WTC11 (cell line): ENCODE measurements around the gene NQO2. TPM values are rescaled to one million over a fixed set of nuclear protein-coding genes. Genes with fewer than 3 reads are reported as not detected.

Source experiments
- ATAC-seq: fragments of 200-7000 bp; cut with Tn5 transposase; 2 replicates; pipeline ENCODE4 v1.10.0; 2021; ENCODE audit warnings: mild to moderate bottlenecking, moderate library complexity
- CTCF ChIA-PET: fragments of 300-600 bp; sonication (Branson Sonifier 250); formaldehyde crosslinking; loops from one replicate; lab custom pipeline; 2021; ENCODE audit warnings: antibody characterized with exemption; lab: Charles Lee
- POLR2A ChIA-PET: fragments of 350-600 bp; sonication (Branson Sonifier 250); formaldehyde crosslinking; loops from one replicate; lab custom pipeline; 2021; ENCODE audit warnings: antibody characterized with exemption; lab: Charles Lee
- DNase-seq: peaks from one replicate; pipeline ENCODE4 v3.0.0; 2021; ENCODE audit warnings: low spot score
- H3K27ac Mint-ChIP-seq: 2 replicates; pipeline ENCODE4 v1.8.0; 2021; ENCODE audit warnings: mixed read lengths
- H3K27me3 Mint-ChIP-seq: 2 replicates; pipeline ENCODE4 v1.8.0; 2021; ENCODE audit warnings: low read depth, mild to moderate bottlenecking, moderate library complexity, mixed read lengths
- H3K36me3 Mint-ChIP-seq: 2 replicates; pipeline ENCODE4 v1.8.0; 2021; ENCODE audit warnings: mixed read lengths
- H3K4me1 Mint-ChIP-seq: 2 replicates; pipeline ENCODE4 v1.8.0; 2022; ENCODE audit warnings: mixed read lengths
- H3K4me3 Mint-ChIP-seq: 2 replicates; pipeline ENCODE4 v1.8.0; 2021; ENCODE audit warnings: mild to moderate bottlenecking, moderate library complexity, mixed read lengths
- H3K9me3 Mint-ChIP-seq: 2 replicates; pipeline ENCODE4 v1.8.0; 2021; ENCODE audit warnings: mixed read lengths
- ATF1 ChIP-seq: sonication (generic); formaldehyde crosslinking; IDR thresholded peaks from 2 replicates; pipeline ENCODE4 v1.8.1; 2023; ENCODE audit warnings: mild to moderate bottlenecking, moderate library complexity, missing genetic modification reagents
- GRHL2 ChIP-seq: fragments of 250-450 bp; sonication (Bioruptor Pico); IDR thresholded peaks from 2 replicates; pipeline ENCODE4 v1.8.0; 2022; ENCODE audit warnings: mild to moderate bottlenecking, moderate library complexity; ENCODE audit not compliant: insufficient replicate concordance, severe bottlenecking
- HMGA2 ChIP-seq: fragments of 250-450 bp; sonication (Bioruptor Pico); IDR thresholded peaks from 2 replicates; pipeline ENCODE4 v1.4.0; 2021; ENCODE audit warnings: mild to moderate bottlenecking, moderate library complexity
- NFATC4 ChIP-seq: fragments of 250-450 bp; sonication (Bioruptor Pico); IDR thresholded peaks from 2 replicates; pipeline ENCODE4 v1.9.0; 2021; ENCODE audit warnings: mild to moderate bottlenecking
- SMAD3 ChIP-seq: sonication (generic); formaldehyde crosslinking; IDR thresholded peaks from 2 replicates; pipeline ENCODE4 v1.8.0; 2022; ENCODE audit warnings: missing genetic modification reagents, mild to moderate bottlenecking, borderline replicate concordance
- SOX15 ChIP-seq: fragments of 250-450 bp; sonication (Bioruptor Pico); IDR thresholded peaks from 2 replicates; pipeline ENCODE4 v1.9.0; 2021; ENCODE audit warnings: mild to moderate bottlenecking
- TCF7 ChIP-seq: sonication (generic); formaldehyde crosslinking; IDR thresholded peaks from 2 replicates; pipeline ENCODE4 v1.8.0; 2022; ENCODE audit warnings: mild to moderate bottlenecking, low read depth, missing genetic modification reagents, moderate library complexity
- ZNF232 ChIP-seq: sonication (generic); formaldehyde crosslinking; IDR thresholded peaks from 2 replicates; pipeline ENCODE4 v1.8.0; 2022; ENCODE audit warnings: mild to moderate bottlenecking, missing genetic modification reagents
- ZNF396 ChIP-seq: fragments of 250-450 bp; sonication (Bioruptor Pico); IDR thresholded peaks from 2 replicates; pipeline ENCODE4 v1.8.0; 2021; ENCODE audit warnings: mild to moderate bottlenecking, moderate library complexity, borderline replicate concordance
- total RNA-seq: library from RNA; stranded (reverse); gene quantifications from 3 replicates; pipeline ENCODE4 v1.2.3, GENCODE V29; 2021
- TF ChIP-seq, protein P1 (sequence below): fragments of 250-450 bp; sonication (Bioruptor Pico); IDR thresholded peaks from 2 replicates; pipeline ENCODE4 v1.9.0; 2021; ENCODE audit warnings: mild to moderate bottlenecking, borderline replicate concordance
- TF ChIP-seq, protein P2 (sequence below): sonication (generic); formaldehyde crosslinking; IDR thresholded peaks from 2 replicates; pipeline ENCODE4 v1.8.0; 2023; ENCODE audit warnings: missing genetic modification reagents, mild to moderate bottlenecking, borderline replicate concordance
- TF ChIP-seq, protein P3 (sequence below): sonication (generic); formaldehyde crosslinking; IDR thresholded peaks from 2 replicates; pipeline ENCODE4 v1.8.1; 2023; ENCODE audit warnings: mild to moderate bottlenecking, moderate library complexity, missing genetic modification reagents
- TF ChIP-seq, protein P4 (sequence below): fragments of 250-450 bp; sonication (Bioruptor Pico); IDR thresholded peaks from 2 replicates; pipeline ENCODE4 v1.8.0; 2021; ENCODE audit warnings: mild to moderate bottlenecking

Gene NQO2
- total RNA-seq, 1 experiment from 2014 or later = 119 TPM

DNA sequence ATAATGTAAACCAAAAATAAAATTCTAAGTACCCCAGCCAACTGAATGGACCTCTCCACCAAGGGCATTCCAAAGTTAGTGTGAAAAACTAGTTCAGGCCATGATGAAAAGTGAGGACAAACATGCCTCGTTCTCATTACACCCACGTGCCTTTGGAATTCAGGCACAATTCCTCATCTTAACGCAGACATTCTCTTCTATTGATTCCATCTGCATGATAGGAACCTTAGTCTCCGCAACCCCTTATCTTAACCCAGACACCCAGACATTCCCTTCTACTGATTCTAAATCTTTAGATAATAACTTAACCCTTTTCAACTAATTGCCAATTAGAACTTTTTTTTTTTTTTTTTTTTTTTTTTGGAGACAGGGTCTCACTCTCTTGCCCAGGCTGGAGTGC, 20.8 kb upstream of the NQO2 start (continued):
- TF ChIP-seq, protein P1, sequence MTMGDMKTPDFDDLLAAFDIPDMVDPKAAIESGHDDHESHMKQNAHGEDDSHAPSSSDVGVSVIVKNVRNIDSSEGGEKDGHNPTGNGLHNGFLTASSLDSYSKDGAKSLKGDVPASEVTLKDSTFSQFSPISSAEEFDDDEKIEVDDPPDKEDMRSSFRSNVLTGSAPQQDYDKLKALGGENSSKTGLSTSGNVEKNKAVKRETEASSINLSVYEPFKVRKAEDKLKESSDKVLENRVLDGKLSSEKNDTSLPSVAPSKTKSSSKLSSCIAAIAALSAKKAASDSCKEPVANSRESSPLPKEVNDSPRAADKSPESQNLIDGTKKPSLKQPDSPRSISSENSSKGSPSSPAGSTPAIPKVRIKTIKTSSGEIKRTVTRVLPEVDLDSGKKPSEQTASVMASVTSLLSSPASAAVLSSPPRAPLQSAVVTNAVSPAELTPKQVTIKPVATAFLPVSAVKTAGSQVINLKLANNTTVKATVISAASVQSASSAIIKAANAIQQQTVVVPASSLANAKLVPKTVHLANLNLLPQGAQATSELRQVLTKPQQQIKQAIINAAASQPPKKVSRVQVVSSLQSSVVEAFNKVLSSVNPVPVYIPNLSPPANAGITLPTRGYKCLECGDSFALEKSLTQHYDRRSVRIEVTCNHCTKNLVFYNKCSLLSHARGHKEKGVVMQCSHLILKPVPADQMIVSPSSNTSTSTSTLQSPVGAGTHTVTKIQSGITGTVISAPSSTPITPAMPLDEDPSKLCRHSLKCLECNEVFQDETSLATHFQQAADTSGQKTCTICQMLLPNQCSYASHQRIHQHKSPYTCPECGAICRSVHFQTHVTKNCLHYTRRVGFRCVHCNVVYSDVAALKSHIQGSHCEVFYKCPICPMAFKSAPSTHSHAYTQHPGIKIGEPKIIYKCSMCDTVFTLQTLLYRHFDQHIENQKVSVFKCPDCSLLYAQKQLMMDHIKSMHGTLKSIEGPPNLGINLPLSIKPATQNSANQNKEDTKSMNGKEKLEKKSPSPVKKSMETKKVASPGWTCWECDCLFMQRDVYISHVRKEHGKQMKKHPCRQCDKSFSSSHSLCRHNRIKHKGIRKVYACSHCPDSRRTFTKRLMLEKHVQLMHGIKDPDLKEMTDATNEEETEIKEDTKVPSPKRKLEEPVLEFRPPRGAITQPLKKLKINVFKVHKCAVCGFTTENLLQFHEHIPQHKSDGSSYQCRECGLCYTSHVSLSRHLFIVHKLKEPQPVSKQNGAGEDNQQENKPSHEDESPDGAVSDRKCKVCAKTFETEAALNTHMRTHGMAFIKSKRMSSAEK (CRISPR knock-in tag) = no peak
- TF ChIP-seq, protein P2, sequence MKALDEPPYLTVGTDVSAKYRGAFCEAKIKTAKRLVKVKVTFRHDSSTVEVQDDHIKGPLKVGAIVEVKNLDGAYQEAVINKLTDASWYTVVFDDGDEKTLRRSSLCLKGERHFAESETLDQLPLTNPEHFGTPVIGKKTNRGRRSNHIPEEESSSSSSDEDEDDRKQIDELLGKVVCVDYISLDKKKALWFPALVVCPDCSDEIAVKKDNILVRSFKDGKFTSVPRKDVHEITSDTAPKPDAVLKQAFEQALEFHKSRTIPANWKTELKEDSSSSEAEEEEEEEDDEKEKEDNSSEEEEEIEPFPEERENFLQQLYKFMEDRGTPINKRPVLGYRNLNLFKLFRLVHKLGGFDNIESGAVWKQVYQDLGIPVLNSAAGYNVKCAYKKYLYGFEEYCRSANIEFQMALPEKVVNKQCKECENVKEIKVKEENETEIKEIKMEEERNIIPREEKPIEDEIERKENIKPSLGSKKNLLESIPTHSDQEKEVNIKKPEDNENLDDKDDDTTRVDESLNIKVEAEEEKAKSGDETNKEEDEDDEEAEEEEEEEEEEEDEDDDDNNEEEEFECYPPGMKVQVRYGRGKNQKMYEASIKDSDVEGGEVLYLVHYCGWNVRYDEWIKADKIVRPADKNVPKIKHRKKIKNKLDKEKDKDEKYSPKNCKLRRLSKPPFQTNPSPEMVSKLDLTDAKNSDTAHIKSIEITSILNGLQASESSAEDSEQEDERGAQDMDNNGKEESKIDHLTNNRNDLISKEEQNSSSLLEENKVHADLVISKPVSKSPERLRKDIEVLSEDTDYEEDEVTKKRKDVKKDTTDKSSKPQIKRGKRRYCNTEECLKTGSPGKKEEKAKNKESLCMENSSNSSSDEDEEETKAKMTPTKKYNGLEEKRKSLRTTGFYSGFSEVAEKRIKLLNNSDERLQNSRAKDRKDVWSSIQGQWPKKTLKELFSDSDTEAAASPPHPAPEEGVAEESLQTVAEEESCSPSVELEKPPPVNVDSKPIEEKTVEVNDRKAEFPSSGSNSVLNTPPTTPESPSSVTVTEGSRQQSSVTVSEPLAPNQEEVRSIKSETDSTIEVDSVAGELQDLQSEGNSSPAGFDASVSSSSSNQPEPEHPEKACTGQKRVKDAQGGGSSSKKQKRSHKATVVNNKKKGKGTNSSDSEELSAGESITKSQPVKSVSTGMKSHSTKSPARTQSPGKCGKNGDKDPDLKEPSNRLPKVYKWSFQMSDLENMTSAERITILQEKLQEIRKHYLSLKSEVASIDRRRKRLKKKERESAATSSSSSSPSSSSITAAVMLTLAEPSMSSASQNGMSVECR (CRISPR knock-in tag) = no peak
- TF ChIP-seq NFATC4 (CRISPR knock-in tag) (no peak), TCF7 (CRISPR knock-in tag) (no peak), GRHL2 (CRISPR knock-in tag) (no peak)

DNA sequence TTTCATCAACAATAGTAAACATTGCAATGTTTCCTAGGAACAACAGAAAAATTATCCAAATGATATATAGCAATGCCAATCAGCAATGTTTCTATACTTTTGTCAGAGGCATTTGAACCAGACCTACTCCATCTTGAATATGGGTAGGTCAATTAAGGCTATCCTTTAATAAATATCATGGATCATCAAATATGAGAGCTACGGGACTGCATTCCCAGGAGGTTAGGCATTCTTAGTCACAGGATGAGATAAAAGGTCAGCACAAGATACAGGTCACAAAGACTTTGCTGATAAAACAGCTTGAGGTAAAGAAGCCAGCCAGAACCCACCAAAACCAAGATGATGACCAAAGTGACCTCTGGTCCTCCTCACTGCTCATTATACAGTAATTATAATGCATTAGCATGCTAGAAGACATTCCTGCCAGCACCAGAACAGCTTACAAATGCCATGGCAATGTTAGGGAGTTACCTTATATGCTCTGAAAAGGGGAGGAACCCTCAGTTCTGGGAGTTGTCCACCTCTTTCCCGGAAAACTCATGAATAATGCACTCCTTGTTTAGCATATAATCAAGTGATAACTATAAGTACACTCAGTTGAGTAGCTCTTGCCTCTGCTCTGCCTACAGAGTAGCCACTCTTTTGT, 19.8 kb upstream of the NQO2 start:
- CTCF ChIA-PET = interaction anchor here (1.9 to 2.7 kb wide), 2 partner anchors 9 to 27 kb away, joined by 6 to 23 read pairs; no protein-coding TSS in a partner anchor
- Mint-ChIP-seq H3K36me3 (no peaks in the 10 kb centered on the region), H3K9me3 (no peaks in the 10 kb centered on the region), H3K27ac (no peak overlapping the region)
- POLR2A ChIA-PET = no interaction called here
- TF ChIP-seq ZNF232 (CRISPR knock-in tag) (no peak), ATF1 (no peak), ZNF396 (CRISPR knock-in tag) (no peak), SMAD3 (CRISPR knock-in tag) (no peak), HMGA2 (no peak), SOX15 (CRISPR knock-in tag) (no peak)
- TF ChIP-seq, protein P3, sequence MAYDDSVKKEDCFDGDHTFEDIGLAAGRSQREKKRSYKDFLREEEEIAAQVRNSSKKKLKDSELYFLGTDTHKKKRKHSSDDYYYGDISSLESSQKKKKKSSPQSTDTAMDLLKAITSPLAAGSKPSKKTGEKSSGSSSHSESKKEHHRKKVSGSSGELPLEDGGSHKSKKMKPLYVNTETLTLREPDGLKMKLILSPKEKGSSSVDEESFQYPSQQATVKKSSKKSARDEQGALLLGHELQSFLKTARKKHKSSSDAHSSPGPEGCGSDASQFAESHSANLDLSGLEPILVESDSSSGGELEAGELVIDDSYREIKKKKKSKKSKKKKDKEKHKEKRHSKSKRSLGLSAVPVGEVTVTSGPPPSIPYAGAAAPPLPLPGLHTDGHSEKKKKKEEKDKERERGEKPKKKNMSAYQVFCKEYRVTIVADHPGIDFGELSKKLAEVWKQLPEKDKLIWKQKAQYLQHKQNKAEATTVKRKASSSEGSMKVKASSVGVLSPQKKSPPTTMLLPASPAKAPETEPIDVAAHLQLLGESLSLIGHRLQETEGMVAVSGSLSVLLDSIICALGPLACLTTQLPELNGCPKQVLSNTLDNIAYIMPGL (CRISPR knock-in tag) = no peak
- TF ChIP-seq, protein P4, sequence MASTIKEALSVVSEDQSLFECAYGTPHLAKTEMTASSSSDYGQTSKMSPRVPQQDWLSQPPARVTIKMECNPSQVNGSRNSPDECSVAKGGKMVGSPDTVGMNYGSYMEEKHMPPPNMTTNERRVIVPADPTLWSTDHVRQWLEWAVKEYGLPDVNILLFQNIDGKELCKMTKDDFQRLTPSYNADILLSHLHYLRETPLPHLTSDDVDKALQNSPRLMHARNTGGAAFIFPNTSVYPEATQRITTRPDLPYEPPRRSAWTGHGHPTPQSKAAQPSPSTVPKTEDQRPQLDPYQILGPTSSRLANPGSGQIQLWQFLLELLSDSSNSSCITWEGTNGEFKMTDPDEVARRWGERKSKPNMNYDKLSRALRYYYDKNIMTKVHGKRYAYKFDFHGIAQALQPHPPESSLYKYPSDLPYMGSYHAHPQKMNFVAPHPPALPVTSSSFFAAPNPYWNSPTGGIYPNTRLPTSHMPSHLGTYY (CRISPR knock-in tag) = no peak
- TF ChIP-seq, all 79 proteins: peak for 0
- no peak overlapping the region for H3K4me3 Mint-ChIP-seq
- peaks cover 9% of the 10 kb centered on the region for H3K27me3 Mint-ChIP-seq
- H3K4me1 Mint-ChIP-seq = peaks cover 42% of the 10 kb centered on the region
- ATAC-seq (no peak), DNase-seq (no peak)
